DMS153 treated with DMSO at 0.1 percent for 48 hours (cell line): Measurements from ENCODE around the gene TRHDE.

ENCODE experiments used
- DNase-seq: peaks from one replicate; lab custom pipeline; 2025; ENCODE audit not compliant: unreplicated experiment; lab: John Stamatoyannopoulos, UW

TRHDE gene

DNA sequence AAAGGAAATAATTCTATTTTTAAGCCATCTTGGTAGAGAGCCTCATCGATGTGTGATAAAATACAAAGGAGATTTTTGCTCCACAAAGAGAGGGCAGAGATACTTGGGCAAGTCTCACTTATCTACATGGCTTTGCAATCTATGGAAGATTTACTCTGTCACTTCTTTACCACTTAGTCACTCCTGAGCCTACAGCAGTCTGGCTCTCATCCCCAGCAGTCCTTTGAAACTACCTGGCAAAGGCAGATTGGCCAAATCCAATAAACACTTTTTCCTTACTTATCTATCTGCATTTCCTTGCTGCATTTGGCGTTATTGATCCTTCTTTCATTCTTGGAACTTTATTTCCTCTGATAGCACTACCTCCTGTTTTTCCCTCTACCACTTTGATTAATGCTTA lies 170.0 kb downstream of the TRHDE start:
- DNase-seq: no peak

DNA sequence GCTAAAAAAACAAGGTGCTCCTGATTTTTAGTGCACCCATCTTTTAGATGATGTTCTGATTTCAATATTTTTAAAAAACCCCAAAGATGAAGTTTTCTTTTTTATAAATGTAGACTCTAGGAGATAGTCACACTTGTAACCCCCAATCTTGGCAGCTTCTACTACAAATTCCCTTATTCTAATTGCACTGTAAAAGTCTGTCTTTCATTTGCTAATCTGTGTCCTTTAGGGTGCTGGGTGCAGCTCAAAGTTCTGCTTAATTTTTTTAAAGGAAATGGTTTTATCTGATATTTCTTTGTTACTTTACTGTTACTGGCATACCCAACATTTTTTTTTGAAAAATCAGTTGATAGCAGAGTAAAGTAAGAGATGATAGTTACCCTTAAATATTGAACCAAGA lies 172.0 kb downstream of the TRHDE start:
- DNase-seq: no peak

GRCh38 chr12:72444566-72444965 lies 172.4 kb downstream of the TRHDE start:
- no peak for DNase-seq

DNA sequence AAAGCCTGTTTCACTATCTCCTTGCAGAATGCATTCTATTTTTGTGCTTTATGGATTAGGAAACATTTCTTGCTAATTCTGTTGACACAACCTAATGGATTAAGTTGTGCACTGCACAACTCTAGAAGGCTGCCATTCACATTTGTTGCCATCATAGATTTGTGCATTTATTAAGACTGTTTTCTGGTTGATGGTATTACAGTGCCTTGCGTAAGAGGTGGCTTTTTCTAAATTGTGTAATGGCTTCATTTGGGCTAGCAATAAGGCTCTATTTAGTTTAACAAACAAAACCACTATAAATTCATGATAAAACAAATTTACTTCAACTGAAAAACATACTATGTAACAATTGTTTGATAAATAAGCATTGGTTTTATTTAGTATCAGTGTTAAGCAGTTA lies 175.9 kb downstream of the TRHDE start:
- no peak for DNase-seq

DNA sequence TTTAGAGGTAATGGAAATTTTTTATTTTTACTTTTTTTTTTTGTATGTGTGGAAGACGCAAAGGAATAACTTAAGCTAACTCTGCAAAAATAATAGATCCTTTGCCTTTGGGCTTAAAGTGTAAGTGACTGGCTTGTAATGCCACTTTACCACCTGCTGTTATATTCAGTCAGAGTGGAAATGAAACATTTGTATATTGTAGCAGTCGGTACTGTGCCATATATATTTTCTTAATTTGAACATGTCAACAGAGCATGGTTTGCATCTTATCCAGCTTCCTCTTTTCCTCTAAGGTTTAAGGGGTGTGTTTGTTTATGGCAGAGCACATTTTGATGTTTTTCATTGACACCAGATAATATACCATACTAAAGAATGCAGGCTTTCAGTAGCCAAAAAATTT lies 176.6 kb downstream of the TRHDE start:
- DNase-seq: no peak

- no peak for DNase-seq
These were observed 180.9 kb downstream of the TRHDE start for GRCh38 chr12:72453066-72453465.

DNA sequence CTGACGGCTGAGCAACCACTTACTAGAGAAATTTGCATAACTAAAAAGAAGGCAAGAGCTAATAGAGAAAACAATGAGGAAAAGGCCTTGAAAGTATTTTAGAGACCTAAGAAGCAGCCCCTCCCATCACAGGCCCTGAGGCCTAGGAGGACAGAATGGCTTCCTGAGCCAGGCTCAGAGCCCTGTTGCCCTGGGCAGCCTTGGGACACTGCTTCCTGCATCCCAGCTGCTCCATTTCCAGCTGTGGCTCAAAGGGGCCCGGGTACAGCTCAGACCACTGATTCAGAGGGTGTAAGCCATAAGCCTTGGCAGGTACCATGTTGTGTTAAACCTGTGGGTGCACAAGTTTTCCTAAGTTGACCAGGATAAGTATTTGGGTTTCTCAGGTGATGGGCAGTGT lies 181.4 kb downstream of the TRHDE start:
- DNase-seq: no peak

DNA sequence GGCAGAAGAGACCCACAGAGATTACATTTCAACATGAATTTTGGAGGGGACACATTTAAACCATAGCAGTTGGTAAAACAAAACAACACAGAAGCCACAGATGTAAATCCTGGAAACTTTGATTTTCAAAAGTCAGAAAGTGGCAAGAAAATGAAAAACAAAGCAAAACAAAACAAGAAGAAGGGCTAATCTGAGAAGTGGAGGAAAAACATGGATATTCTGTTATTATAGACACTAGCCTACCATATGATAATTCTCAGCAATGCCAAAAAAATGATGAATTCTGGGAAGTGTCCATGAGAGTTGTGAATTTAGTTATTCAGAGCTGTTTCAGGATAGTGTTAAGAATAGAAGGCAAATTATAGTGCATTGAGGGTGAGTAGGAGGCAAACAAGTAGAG lies 192.3 kb downstream of the TRHDE start:
- DNase-seq: no peak

DNA sequence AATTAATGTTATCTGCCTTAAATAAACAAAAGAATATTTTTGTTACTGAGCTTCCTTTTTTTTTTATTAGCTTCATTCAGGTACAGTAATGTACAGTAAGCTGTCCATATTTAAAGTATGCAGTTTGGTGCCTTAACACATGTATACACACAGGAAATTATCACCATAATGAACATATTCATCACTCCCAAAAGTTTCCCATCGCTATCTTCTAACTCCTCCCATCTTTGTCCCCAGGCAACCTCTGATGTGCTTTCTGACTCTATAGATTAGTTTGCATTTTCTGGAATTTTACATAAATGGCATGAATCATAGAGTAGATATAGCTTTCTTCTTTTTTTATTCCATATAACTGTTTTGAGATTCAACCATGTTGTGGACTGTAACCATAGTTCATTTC lies 193.0 kb downstream of the TRHDE start:
- DNase-seq: no peak

- no peak for DNase-seq
These were observed 193.9 kb downstream of the TRHDE start for GRCh38 chr12:72465940-72466630.

DNA sequence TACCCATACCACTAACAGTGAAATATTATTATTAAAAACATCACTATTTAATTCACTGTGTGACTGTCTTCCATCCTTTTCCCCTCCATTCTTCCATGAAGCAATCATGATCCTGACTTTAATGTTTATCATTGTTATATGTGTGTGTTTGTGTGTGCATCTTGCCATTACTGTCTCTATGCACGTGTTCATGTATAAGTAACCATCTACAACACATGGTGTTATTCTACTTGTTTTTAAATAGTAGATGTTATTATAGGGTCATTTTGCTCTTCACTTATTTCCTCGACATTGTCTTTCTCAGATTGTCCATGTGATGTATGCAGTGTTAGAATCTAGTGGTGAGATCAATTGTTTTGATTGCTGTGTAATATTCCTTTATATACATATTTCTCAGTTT lies 195.8 kb downstream of the TRHDE start:
- no peak for DNase-seq

DNA sequence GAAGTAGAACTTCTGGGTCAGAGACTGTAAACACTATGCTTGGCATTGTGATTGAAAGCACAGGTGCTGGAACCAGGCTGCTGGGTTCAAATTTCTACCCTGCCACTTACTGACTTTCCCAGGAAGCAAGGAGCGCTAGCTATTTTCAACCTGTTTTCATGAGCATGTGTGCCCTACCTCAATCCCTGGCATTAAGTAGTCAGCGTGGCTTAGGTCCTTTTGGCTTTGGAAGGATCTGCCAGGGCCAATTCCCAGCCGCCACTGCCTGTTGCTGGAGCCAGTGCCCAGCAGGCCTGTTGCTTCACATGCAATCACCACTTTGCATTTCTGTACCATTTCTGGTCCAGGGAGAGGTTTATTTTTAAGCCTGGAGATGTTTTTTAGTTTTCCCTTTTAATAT lies 196.3 kb downstream of the TRHDE start:
- no peak for DNase-seq

DNA sequence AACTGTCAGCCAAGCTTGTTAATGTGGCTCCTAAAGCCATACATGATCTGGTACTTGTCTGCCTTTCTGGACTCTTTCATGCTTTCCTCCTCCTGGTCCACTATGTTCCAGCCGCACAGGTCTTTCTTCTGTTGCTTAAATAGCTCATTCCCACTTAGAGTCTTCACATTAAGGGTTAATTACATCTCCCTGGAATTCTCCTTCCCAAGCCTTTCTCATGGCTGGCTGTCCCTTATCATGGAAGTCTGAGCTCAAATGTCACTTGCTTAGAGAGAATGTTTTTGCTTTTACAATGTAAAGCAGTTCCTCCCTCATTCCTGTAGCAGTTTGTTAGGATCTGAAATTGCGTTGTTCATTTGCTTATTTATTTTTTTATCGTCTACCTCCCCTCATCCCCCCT lies 199.6 kb downstream of the TRHDE start:
- DNase-seq: no peak

- DNase-seq: no peak
These were observed 200.2 kb downstream of the TRHDE start for GRCh38 chr12:72472350-72472749.

DNA sequence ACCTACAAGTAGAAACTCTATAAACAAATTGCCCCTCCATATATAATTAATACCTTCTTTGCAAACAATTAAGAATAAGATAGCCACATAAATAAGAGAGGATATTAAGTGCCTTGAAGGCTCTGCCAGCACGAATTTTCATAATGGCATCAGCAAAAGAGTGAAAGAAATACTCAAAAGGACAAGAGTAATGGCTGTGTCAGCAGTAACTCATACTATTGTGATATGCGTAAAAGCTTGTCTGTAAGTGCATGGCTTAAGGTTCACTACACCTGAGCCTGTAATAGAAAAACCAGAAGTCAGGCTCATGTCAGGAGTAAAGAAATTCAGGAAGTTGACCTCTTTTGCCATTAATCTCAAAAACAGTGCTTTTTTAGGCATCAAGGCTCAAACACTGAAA lies 204.1 kb downstream of the TRHDE start:
- DNase-seq: no peak

- no peak for DNase-seq
These were observed 213.0 kb downstream of the TRHDE start for GRCh38 chr12:72485017-72485701.

- no peak for DNase-seq
These were observed 219.3 kb downstream of the TRHDE start for GRCh38 chr12:72491426-72491825.

DNA sequence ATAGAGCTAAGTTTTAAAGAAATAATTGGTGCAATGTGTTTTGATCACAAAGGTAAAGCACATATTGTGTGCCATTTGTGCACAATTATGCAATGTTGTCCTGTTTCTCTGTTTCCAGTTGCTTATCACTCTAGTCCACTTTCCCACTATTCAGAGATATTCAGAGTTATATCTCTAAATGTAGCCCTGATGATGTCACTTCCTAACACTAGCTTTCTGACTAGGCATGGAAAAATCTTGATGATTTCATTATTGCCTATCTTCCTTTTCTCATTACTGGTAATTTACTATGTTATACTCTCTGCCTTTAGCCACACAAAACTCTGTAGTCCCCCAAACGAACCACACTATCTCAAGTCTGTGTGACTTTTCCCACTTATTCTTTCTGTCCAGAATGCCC lies 221.2 kb downstream of the TRHDE start:
- DNase-seq: no peak

DNA sequence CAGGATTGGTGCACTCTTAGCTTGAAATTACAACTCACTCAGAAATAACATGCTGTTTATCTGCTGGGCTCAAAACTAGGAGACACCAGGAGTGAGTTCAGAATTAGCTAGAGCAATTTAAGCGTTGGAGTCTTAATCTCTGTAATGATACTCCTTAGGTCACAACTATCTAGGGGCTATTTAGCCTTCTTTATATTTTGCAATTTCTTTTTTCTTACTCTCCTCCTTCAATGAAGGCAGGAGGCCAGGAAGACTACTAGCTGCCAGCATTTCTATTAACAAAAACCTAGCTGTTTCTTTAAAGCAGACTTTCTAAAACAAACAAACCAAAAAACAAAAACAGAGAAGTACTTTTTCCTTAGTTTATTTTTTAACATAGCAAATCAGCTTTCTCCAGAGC lies 226.2 kb downstream of the TRHDE start:
- no peak for DNase-seq

GRCh38 chr12:72499244-72499643 lies 227.1 kb downstream of the TRHDE start:
- no peak for DNase-seq

GRCh38 chr12:72502546-72502945 lies 230.4 kb downstream of the TRHDE start:
- no peak for DNase-seq

GRCh38 chr12:72505227-72505626 lies 233.1 kb downstream of the TRHDE start:
- DNase-seq: no peak

DNA sequence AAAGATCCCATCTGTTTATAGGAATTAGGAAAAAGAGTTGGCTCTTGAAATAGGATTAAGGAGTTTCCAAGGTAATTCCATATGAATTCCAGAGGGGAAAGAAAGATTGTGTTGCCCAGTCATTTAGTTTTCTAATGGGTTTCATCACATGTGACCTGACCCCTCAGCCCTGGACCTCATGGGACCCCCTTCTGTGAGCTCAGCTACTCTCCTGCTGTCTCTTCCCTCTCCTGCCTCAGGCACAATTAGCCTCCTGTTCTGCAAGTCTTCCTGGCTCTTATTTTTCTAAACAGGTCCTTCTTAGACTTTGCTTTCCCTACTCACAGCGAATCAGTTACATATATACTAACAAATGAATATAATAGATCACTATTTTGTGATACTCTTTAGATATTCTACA lies 237.7 kb downstream of the TRHDE start:
- no peak for DNase-seq
